AG04450 (cell line): ENCODE data around the gene MSX2. TPM values are rescaled to one million over a fixed set of nuclear protein-coding genes. Genes with fewer than 3 reads are reported as not detected.

Experiments
- CTCF ChIA-PET: fragments of 300-600, 350-600 bp; formaldehyde crosslinking; extraction: SDS; loops from one replicate; lab custom pipeline; 2022; ENCODE audit warnings: antibody characterized with exemption, inconsistent platforms; lab: Charles Lee
- POLR2A ChIA-PET: fragments of 350-600 bp; formaldehyde crosslinking; extraction: SDS; loops from one replicate; lab custom pipeline; 2021; ENCODE audit warnings: antibody characterized with exemption, inconsistent platforms; lab: Yijun Ruan, JAX
- DNase-seq: peaks from one replicate; pipeline ENCODE4 v3.0.0-alpha.2; 2011; ENCODE audit warnings: low read depth, low spot score
- H3K27ac ChIP-seq: one replicate; pipeline ENCODE4 v1.5.1; 2012; ENCODE audit warnings: low read depth, low read length, control low read depth
- H3K27me3 ChIP-seq: one replicate; pipeline ENCODE4 v1.6.0; 2012; ENCODE audit warnings: low read length; ENCODE audit not compliant: control insufficient read depth, insufficient read depth
- H3K4me3 ChIP-seq: 2 replicates; pipeline ENCODE4 v1.5.1; 2011; ENCODE audit warnings: mild to moderate bottlenecking, low read depth, low read length, control low read depth
- H3K9me3 ChIP-seq: 2 replicates; pipeline ENCODE4 v1.5.1; 2012; ENCODE audit warnings: low read length; ENCODE audit not compliant: control insufficient read depth, insufficient read depth
- polyA plus RNA-seq: library from polyadenylated mRNA; depleted of rRNA; stranded (reverse); fragments of >200 nt; gene quantifications from 2 replicates; pipeline ENCODE4 v1.2.3, GENCODE V29; 2011
- TF ChIP-seq, protein P1 (sequence below): IDR thresholded peaks from 2 replicates; pipeline ENCODE4 v1.5.1; 2011; ENCODE audit warnings: low read depth, low read length, control low read depth, inconsistent platforms

MSX2 gene
- polyA plus RNA-seq, 1 experiment, result 7.2 TPM

DNA sequence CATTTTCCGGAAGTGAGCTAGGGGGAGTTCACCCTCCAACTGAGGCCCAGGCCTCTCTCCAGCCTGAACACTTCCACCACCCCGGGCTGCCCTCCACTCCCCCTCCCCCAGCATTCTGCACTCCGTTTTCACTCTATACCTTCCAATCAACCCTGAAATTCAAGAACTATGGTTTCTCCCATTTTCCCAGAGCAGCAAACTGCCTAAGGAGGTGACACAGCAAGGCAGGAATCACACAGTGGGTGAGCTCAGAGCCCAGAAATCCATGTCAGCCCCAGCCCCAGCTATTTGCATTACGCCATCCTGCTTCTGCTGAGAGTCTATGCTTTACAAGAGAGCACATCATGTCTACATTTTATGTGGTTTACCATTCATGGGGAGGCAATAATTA is 11.9 kb downstream of the MSX2 start:
- POLR2A ChIA-PET, result no interaction called here

DNA sequence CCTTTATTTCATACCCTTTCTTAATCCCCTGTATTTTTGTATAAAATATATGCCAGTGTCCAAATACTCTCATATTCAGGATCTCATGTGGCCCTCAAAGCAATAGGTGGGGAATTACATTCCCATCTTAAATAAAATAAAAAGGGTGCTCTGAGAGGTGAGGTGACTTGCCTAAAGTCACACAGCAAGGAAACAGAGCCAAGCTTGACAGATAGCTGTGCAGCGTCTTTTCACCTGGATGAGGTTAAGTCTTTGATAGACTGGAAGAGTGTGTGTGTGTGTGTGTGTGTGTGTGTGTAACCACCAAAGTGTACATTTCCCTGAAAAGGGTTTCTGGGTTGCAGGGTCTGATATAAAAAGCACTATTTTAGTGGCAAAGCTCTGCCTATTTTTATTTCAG is 12.4 kb downstream of the MSX2 start:
- peaks cover 11% of the 10 kb centered on the region for H3K9me3 ChIP-seq
- H3K27me3 ChIP-seq, result peaks cover 39% of the 10 kb centered on the region
- ChIA-PET CTCF (interaction anchor here (0.5 to 3.7 kb wide), 16 partner anchors 9 to 410 kb away, joined by 3 to 47 read pairs (median 4); no protein-coding TSS in a partner anchor), POLR2A (interaction anchor here (0.7 kb wide), 1 partner anchor 323 kb away, joined by 4 read pairs; no protein-coding TSS in a partner anchor)
- DNase-seq, result no peak
- no peak overlapping the region for H3K27ac ChIP-seq
- no peak overlapping the region for H3K4me3 ChIP-seq
- TF ChIP-seq, protein P1, sequence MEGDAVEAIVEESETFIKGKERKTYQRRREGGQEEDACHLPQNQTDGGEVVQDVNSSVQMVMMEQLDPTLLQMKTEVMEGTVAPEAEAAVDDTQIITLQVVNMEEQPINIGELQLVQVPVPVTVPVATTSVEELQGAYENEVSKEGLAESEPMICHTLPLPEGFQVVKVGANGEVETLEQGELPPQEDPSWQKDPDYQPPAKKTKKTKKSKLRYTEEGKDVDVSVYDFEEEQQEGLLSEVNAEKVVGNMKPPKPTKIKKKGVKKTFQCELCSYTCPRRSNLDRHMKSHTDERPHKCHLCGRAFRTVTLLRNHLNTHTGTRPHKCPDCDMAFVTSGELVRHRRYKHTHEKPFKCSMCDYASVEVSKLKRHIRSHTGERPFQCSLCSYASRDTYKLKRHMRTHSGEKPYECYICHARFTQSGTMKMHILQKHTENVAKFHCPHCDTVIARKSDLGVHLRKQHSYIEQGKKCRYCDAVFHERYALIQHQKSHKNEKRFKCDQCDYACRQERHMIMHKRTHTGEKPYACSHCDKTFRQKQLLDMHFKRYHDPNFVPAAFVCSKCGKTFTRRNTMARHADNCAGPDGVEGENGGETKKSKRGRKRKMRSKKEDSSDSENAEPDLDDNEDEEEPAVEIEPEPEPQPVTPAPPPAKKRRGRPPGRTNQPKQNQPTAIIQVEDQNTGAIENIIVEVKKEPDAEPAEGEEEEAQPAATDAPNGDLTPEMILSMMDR, result no peak

More for the DNA sequence above, 11.9 kb downstream of the MSX2 start:
- DNase-seq, result peak; percentile 39
- TF ChIP-seq, protein P1, result no peak
- CTCF ChIA-PET, result interaction anchor here (0.5 to 3.7 kb wide), 15 partner anchors 9 to 409 kb away, joined by 3 to 47 read pairs (median 4); no protein-coding TSS in a partner anchor
- Histone ChIP-seq H3K27ac (no peak overlapping the region), H3K9me3 (peaks cover 15% of the 10 kb centered on the region), H3K4me3 (no peak overlapping the region), H3K27me3 (peaks cover 43% of the 10 kb centered on the region)

DNA sequence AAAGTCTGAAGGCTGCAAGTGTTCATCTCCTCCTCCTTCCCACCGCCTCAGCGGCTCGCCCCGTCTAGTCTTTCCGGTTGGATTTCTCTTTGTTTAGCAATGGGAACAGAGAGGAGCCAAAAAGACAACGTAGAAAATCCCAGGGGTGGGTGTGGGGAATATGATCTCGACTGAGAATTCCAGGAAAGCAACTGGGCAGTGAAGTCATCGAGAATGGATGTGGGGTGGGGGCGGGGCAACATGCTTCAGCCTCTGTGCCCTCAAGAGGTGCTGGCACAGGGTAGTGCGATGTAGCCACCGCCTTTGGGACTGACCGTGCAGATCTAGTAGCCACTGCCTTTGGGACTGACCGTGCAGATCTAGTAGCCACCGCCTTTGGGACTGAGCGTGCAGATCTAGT is 12.9 kb downstream of the MSX2 start:
- CTCF ChIA-PET, result interaction anchor here (0.6 to 3.7 kb wide), 6 partner anchors 49 to 421 kb away, joined by 3 to 47 read pairs (median 4); no protein-coding TSS in a partner anchor
- POLR2A ChIA-PET, result interaction anchor here (0.7 kb wide), 1 partner anchor 324 kb away, joined by 4 read pairs; no protein-coding TSS in a partner anchor

DNA sequence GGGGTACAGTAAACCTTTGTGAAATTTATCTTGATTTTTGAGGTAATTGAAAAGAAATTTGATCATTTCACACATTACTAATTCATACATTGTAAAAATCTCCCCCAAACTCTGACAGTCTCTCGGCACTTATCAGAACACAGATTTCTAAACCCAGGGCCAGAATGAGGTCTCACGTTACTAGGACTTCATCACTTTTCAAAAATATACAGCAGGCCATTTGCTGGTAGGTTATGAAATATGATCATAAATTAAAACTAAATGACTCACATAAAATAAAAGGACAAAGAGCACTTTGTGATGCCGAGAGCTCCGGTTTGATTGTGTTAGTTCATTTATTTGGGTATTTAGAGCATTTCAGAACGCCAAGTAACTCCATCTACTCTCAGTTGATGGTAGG is 17.0 kb downstream of the MSX2 start:
- Histone ChIP-seq H3K27me3 (peaks cover 16% of the 10 kb centered on the region), H3K4me3 (no peak overlapping the region), H3K27ac (no peak overlapping the region), H3K9me3 (no peaks in the 10 kb centered on the region)
- TF ChIP-seq, protein P1, result no peak
- CTCF ChIA-PET, result interaction anchor here (2.1 kb wide), 1 partner anchor 322 kb away, joined by 12 read pairs; no protein-coding TSS in a partner anchor
- no peak for DNase-seq
- POLR2A ChIA-PET, result no interaction called here

More for the DNA sequence above, 12.9 kb downstream of the MSX2 start:
- no peak overlapping the region for H3K27ac ChIP-seq
- DNase-seq, result no peak
- TF ChIP-seq, protein P1, result no peak
- peaks cover 6% of the 10 kb centered on the region; the same call in 1 of the 2 replicates for H3K9me3 ChIP-seq
- no peak overlapping the region for H3K4me3 ChIP-seq
- H3K27me3 ChIP-seq, result peaks cover 33% of the 10 kb centered on the region

DNA sequence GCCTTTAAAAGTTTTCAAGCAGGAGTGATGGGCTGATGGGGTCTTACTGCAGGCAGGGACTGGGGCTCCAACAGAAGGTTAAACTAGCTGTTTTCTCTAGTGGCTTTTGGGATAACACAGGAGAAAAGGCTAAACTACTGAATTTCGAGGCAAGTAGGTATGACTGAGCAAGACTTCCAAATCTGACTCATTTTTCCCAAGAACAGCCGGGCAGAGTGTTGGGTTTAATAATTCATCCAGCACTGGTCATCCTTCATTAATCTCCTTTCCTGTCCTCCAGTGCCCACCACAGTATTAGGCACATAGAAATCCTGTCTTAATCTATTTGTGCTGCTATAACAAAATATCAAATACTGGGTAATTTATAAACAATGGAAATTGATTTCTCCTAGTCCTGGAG is 20.5 kb downstream of the MSX2 start:
- no peak for DNase-seq
- Histone ChIP-seq H3K9me3 (no peaks in the 10 kb centered on the region), H3K27me3 (peaks cover 32% of the 10 kb centered on the region), H3K27ac (no peak overlapping the region), H3K4me3 (no peak overlapping the region)
- TF ChIP-seq, protein P1, result no peak
- ChIA-PET CTCF (no interaction called here), POLR2A (no interaction called here)
